Measurements from ENCODE around the gene CELF2.

CELF2 gene

GRCh38 chr10:11093771-11094736, 76.4 kb downstream of the CELF2 start:
- no peak for DNase-seq (ENCODE audit: low read depth in 1 of 2, low spot score in 1 of 2)

- no peak for DNase-seq (ENCODE audit: low read depth in 1 of 2, low spot score in 1 of 2)
These were observed 77.7 kb downstream of the CELF2 start for GRCh38 chr10:11095374-11095801.

- DNase-seq (ENCODE audit: low read depth in 1 of 2, low spot score in 1 of 2): no peak
These were observed 78.8 kb downstream of the CELF2 start for GRCh38 chr10:11096422-11096821.

- no peak for DNase-seq (ENCODE audit: low read depth in 1 of 2, low spot score in 1 of 2)
These were observed 80.0 kb downstream of the CELF2 start for GRCh38 chr10:11097686-11098085.

GRCh38 chr10:11098666-11099065, 81.0 kb downstream of the CELF2 start:
- no peak for DNase-seq (ENCODE audit: low read depth in 1 of 2, low spot score in 1 of 2)

GRCh38 chr10:11104772-11105675, 87.4 kb downstream of the CELF2 start:
- DNase-seq (ENCODE audit: low read depth in 1 of 2, low spot score in 1 of 2): no peak

GRCh38 chr10:11105676-11106004, 88.0 kb downstream of the CELF2 start:
- DNase-seq (ENCODE audit: low read depth in 1 of 2, low spot score in 1 of 2): no peak

- no peak for DNase-seq (ENCODE audit: low read depth in 1 of 2, low spot score in 1 of 2)
These were observed 89.1 kb downstream of the CELF2 start for GRCh38 chr10:11106621-11107374.

GRCh38 chr10:11107948-11108347, 90.3 kb downstream of the CELF2 start:
- DNase-seq (ENCODE audit: low read depth in 1 of 2, low spot score in 1 of 2): no peak

GRCh38 chr10:11108356-11108755, 90.7 kb downstream of the CELF2 start:
- DNase-seq (ENCODE audit: low read depth in 1 of 2, low spot score in 1 of 2): no peak

GRCh38 chr10:11109590-11109989, 91.9 kb downstream of the CELF2 start:
- DNase-seq (ENCODE audit: low read depth in 1 of 2, low spot score in 1 of 2): no peak

- no peak for DNase-seq (ENCODE audit: low read depth in 1 of 2, low spot score in 1 of 2)
These were observed 92.9 kb downstream of the CELF2 start for GRCh38 chr10:11110539-11110938.

GRCh38 chr10:11111490-11111889, 93.8 kb downstream of the CELF2 start:
- no peak for DNase-seq (ENCODE audit: low read depth in 1 of 2, low spot score in 1 of 2)

- no peak for DNase-seq (ENCODE audit: low read depth in 1 of 2, low spot score in 1 of 2)
These were observed 95.0 kb downstream of the CELF2 start for GRCh38 chr10:11112718-11113117.

GRCh38 chr10:11113156-11113555, 95.5 kb downstream of the CELF2 start:
- DNase-seq (ENCODE audit: low read depth in 1 of 2, low spot score in 1 of 2): peak in 1 of 2 donors; percentile 18

- DNase-seq (ENCODE audit: low read depth in 1 of 2, low spot score in 1 of 2): no peak
These were observed 96.6 kb downstream of the CELF2 start for GRCh38 chr10:11114269-11114668.

GRCh38 chr10:11115337-11115736, 97.7 kb downstream of the CELF2 start:
- no peak for DNase-seq (ENCODE audit: low read depth in 1 of 2, low spot score in 1 of 2)

- no peak for DNase-seq (ENCODE audit: low read depth in 1 of 2, low spot score in 1 of 2)
These were observed 98.7 kb downstream of the CELF2 start for GRCh38 chr10:11116361-11116760.

GRCh38 chr10:11116817-11117216, 99.1 kb downstream of the CELF2 start:
- no peak for DNase-seq (ENCODE audit: low read depth in 1 of 2, low spot score in 1 of 2)

- no peak for DNase-seq (ENCODE audit: low read depth in 1 of 2, low spot score in 1 of 2)
These were observed 101.0 kb downstream of the CELF2 start for GRCh38 chr10:11118686-11119085.

- no peak for DNase-seq (ENCODE audit: low read depth in 1 of 2, low spot score in 1 of 2)
These were observed 102.2 kb downstream of the CELF2 start for GRCh38 chr10:11119843-11120242.
